Measurements from ENCODE around the gene BSND.
"Not testable (repeated sequence)": the region's sequence is repeated elsewhere in the genome, so short reads cannot be mapped to it uniquely, and the experiment has no call there.

Gene BSND

DNA sequence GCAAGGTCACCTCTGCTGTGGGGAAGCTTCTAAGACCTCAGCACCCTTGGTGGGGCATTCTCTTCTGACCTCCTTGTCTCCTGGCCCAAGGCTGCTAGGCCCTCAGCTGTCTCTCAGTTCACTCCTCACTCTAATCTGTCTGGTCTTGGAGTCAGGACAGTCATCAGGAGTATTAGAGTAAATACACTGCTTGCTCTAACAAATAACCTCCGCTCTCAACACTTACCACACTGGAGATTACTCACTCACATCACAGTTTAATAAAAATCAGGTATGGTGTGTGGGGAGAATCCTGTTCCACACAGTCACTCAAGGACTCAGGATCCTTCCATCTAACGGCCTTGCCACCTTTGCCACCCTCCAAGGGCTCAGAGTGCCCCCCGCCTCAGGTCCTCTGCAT lies 44.9 kb upstream of the BSND start:
- DNase-seq (ENCODE audit: low read depth) = peak; percentile 58
- H3K4me3 ChIP-seq (ENCODE audit: low read length) = no peak overlapping the region
- TF ChIP-seq, protein P1, sequence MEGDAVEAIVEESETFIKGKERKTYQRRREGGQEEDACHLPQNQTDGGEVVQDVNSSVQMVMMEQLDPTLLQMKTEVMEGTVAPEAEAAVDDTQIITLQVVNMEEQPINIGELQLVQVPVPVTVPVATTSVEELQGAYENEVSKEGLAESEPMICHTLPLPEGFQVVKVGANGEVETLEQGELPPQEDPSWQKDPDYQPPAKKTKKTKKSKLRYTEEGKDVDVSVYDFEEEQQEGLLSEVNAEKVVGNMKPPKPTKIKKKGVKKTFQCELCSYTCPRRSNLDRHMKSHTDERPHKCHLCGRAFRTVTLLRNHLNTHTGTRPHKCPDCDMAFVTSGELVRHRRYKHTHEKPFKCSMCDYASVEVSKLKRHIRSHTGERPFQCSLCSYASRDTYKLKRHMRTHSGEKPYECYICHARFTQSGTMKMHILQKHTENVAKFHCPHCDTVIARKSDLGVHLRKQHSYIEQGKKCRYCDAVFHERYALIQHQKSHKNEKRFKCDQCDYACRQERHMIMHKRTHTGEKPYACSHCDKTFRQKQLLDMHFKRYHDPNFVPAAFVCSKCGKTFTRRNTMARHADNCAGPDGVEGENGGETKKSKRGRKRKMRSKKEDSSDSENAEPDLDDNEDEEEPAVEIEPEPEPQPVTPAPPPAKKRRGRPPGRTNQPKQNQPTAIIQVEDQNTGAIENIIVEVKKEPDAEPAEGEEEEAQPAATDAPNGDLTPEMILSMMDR (IDR thresholded peaks at IDR 0.05; ENCODE audit: insufficient read depth, low read depth, low read length, missing control alignments) = no peak

DNA sequence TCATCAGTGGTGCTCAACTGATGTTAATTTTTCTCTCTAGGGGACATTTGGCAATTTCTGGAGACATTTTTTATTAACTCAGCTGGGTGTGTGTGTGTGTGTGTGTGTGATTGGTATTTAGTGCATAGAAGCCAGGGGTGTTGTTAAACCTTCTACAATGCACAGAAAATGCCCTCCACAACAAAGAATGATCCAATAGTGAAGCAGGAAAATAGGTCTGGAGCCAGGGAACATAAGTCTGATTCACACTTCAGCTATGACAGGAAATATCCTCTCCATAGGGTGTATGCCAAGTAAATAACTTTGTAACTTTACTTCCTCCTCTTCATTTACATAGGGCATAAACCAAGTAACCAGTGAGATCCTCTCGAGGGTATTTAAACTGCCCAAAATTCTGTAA lies 43.4 kb upstream of the BSND start:
- peak; percentile 81 for DNase-seq (ENCODE audit: low read depth)
- H3K4me3 ChIP-seq (ENCODE audit: low read length) = no peak overlapping the region
- TF ChIP-seq, protein P1 (IDR thresholded peaks at IDR 0.05; ENCODE audit: insufficient read depth, low read depth, low read length, missing control alignments) = no peak

DNA sequence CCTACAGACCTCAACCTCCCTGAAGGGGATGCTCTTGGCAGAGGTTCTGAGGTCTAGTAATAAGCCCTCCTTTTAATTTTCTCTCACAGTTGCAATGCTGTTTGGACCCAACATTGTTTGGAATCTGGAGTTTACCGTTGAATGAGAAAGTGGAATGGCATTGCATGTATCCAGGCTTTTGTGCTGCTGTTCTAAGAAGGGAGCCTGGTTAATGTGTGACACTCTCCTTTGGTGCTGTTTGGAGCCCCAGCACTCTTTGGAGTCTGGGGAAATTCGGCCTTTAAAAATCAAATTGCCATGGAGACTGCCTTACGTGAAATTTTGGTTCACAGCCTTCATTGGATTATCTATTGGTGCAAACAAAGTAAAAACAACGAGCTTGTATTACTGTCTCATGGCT lies 42.0 kb upstream of the BSND start:
- TF ChIP-seq, protein P1 (IDR thresholded peaks at IDR 0.05; ENCODE audit: insufficient read depth, low read depth, low read length, missing control alignments) = no peak
- DNase-seq (ENCODE audit: low read depth) = no peak
- H3K4me3 ChIP-seq (ENCODE audit: low read length) = no peak overlapping the region

DNA sequence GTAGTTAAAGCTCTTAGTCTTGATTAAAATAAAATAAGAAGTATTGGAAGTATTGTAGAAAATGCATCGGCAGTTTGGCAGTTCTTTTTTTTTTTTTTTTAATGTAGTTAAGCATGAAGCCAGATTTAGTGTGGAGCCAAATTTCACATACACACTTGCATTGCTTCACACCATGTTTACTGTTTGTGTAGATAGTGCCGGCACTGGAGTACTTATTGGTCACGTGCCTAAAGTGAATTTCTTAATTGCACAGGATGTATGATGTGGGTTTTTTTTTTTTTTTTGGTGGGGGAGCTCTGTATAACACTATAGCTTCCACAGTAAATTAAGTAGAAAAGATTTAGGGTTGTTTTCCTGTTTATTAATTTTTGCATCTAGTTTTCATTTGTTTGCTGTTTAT lies 39.5 kb upstream of the BSND start:
- no peak for DNase-seq (ENCODE audit: low read depth)
- TF ChIP-seq, protein P1 (IDR thresholded peaks at IDR 0.05; ENCODE audit: insufficient read depth, low read depth, low read length, missing control alignments) = no peak
- H3K4me3 ChIP-seq (ENCODE audit: low read length) = no peak overlapping the region

DNA sequence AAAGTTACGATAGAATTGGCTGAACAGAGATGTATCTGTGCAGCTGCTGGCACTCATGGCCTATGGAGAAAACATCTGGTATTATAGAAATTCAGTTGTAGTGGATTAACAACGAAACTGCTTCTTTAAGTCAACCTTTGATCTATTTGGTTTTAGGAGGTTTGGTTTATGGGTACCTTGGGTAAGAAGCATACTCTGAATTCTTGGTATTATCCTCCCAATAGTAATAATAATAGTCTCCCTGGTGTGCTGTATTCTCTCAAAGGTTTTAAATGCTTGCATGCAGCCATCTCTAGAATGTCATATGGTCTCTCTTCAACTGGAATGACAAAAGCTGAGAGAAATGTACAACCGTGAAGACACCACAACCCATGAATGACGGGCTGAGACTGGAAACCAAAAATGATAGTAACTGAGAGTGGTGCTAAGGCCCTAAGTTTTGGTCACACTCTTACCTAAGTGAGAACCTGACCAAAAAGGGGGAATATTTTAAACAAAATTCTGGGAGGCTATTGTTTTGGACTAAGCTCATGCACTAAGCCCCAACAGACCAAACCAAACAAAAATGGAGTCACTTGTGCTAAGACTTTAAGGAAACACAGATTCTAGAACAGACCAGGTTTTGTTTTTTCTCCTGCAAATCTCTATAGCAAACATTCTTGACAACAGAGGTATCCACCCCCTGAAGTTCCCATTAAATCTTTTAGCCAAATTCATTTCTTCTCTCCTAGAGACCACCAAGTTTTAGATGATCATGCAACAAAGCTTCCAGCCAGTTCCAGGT lies 35.9 kb upstream of the BSND start:
- DNase-seq (ENCODE audit: low read depth) = no peak
- H3K4me3 ChIP-seq (ENCODE audit: low read length) = no peak overlapping the region
- TF ChIP-seq, protein P1 (IDR thresholded peaks at IDR 0.05; ENCODE audit: insufficient read depth, low read depth, low read length, missing control alignments) = no peak

DNA sequence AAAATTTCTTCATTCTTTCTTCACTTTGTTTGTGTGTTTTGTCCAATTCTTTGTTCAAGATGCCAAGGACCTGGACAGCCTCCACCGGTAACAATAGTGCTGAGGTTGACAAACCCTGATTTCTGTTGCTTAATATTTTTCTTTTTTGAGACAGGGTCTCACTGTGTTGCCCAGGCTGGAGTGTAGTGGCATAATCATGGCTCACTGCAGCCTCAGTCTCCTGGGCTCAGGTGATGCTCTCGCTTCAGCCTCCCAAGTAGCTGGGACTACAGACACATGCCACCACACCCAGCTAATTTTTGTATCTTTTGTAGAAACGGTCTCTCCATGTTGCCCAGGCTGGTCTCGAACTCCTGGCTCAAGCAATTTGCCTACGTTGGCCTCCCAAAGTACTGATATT lies 34.9 kb upstream of the BSND start:
- H3K4me3 ChIP-seq (ENCODE audit: low read length); DNase-seq (ENCODE audit: low read depth): not testable (repeated sequence)

DNA sequence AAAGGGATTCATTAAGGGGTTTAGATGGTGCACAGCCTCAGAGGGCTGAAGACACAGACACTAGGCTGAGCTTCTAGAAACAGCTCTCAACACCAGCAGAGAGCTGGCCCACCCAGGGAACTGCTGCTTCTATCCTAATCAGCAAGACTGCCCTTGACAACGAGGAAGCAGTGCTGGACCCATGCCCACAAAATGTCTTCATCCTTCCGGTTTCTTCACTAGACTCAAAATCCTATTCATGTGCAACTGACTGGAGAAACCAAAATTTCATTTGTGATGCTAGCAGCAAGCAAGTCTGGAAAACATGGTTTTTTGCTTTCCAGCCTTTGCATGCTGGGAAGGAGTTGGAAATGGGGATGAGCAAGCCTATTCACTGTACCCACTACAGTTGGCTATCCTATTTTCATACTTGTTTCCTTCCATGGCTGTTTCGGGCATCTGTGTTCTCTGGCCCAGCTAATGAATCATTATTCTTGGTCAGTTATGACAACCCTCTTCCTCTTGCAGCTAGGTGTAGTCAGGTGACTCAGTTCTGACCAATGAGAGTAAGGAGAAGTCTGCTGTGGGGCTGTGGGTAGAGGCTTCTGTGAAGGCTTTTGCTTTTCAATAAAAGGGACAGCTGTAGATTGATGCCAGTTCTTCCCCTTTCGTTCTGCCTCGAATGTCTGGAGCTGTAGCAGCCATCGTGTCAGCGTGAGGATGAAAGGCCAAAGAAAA lies 33.0 kb upstream of the BSND start:
- TF ChIP-seq, protein P1 (IDR thresholded peaks at IDR 0.05; ENCODE audit: insufficient read depth, low read depth, low read length, missing control alignments) = no peak
- peak; percentile 74 for DNase-seq (ENCODE audit: low read depth)
- no peak overlapping the region for H3K4me3 ChIP-seq (ENCODE audit: low read length)

Measured in epithelial cell of esophagus (primary cell).